ENCODE measurements around the gene BMP6. TPM values are rescaled to one million over a fixed set of nuclear protein-coding genes. Genes with fewer than 3 reads are reported as not detected.

Gene BMP6
- total and polyA plus RNA-seq, 2 of the 8 experiments (the other 6 are each of a cell fraction or from before 2014, with no cell fraction given) = 2.0 to 2.1 TPM

- peaks cover 14 to 47% of the 10 kb centered on the region in 2 experiments for H3K79me2 ChIP-seq (ENCODE audit: control insufficient read depth in 1 of 2, insufficient read depth in 2 of 2, low read length in 2 of 2)
These were observed 178.9 kb downstream of the BMP6 start for GRCh38 chr6:7904654-7905319.

More at GRCh38 chr6:7904654-7905319, 178.9 kb downstream of the BMP6 start:
- Histone ChIP-seq H2AK5ac (ENCODE audit: low read depth, low read length) (no peak overlapping the region), H4K20me1 (replicated peaks in 1 of 2; ENCODE audit: control insufficient read depth in 1 of 2, insufficient read depth in 2 of 2, low read length in 2 of 2) (peaks cover 10 to 18% of the 10 kb centered on the region in 2 experiments), H2BK20ac (ENCODE audit: low read length) (no peak overlapping the region), H3K4ac (replicated peaks; ENCODE audit: insufficient read length, low read depth, low read length) (no peak overlapping the region), H3K27me3 (replicated peaks in 1 of 4; ENCODE audit: control insufficient read depth in 3 of 4, extremely low read depth in 1 of 4, insufficient read depth in 3 of 4, low read length in 3 of 4) (no peaks in the 10 kb centered on the region), H3K4me3 (ENCODE audit: extremely low read depth in 1 of 4, insufficient read depth in 2 of 4, low read depth in 3 of 4, low read length in 4 of 4) (no peak overlapping the region), H3K56ac (replicated peaks; ENCODE audit: insufficient read length, low read depth, low read length) (no peak overlapping the region), H3K23ac (ENCODE audit: insufficient read length) (no peak overlapping the region), H4K5ac (ENCODE audit: insufficient read length, low read depth, low read length) (no peak overlapping the region), H3K23me2 (ENCODE audit: low read depth, low read length) (peaks cover 4% of the 10 kb centered on the region; the same call in 1 of the 2 replicates), H3K4me2 (ENCODE audit: insufficient read depth in 1 of 2, low read depth in 2 of 2, low read length in 2 of 2) (no peak overlapping the region), H3K14ac (ENCODE audit: insufficient read length) (no peak overlapping the region), H2BK5ac (ENCODE audit: low read depth, low read length) (no peak overlapping the region), H2BK120ac (replicated peaks; ENCODE audit: low read depth, low read length) (no peak overlapping the region), H3K9me3 (ENCODE audit: insufficient read depth in 2 of 2, low read depth in 1 of 2, low read length in 1 of 2) (no peaks in the 10 kb centered on the region), H4K8ac (ENCODE audit: extremely low read depth, insufficient read depth, low read length) (no peak overlapping the region), H3K18ac (ENCODE audit: extremely low read depth, low read length) (no peak overlapping the region), H2BK15ac (ENCODE audit: low read length) (no peak overlapping the region), H2AFZ (ENCODE audit: low read length) (no peak overlapping the region), H3K4me1 (replicated peaks in 1 of 4; ENCODE audit: control insufficient read depth in 3 of 4, insufficient read depth in 4 of 4, low read length in 3 of 4) (peaks cover 0 to 7% (median 3%) of the 10 kb centered on the region in 4 experiments; a peak in 4 of 7 replicates), H2BK12ac (ENCODE audit: low read depth, low read length) (no peak overlapping the region), H3K36me3 (ENCODE audit: control insufficient read depth in 2 of 4, insufficient read depth in 4 of 4, low read length in 3 of 4) (peaks cover 12 to 45% (median 40%) of the 10 kb centered on the region in 4 experiments), H3K9ac (replicated peaks in 1 of 4; ENCODE audit: extremely low read depth in 1 of 4, low read depth in 3 of 4, low read length in 3 of 4) (no peak overlapping the region; a peak in 1 of 7 replicates), H3K27ac (ENCODE audit: low read depth, low read length) (no peak overlapping the region), H3K79me1 (ENCODE audit: low read depth, low read length) (peaks cover 13% of the 10 kb centered on the region), H4K91ac (replicated peaks; ENCODE audit: insufficient read length, low read length) (no peak overlapping the region)
- no peak for FAIRE-seq
- POLR2A ChIA-PET (ENCODE audit: partially characterized antibody) = no interaction called here
- DNase-seq (ENCODE audit: low read depth in 1 of 2, low spot score in 2 of 2) = no peak
- WGBS, 2 experiments (ENCODE audit: extremely low coverage in 1 of 2, insufficient coverage in 1 of 2, insufficient read length in 1 of 2, insufficient replicate concordance in 2 of 2, low coverage in 1 of 2, low lambda C conversion rate in 2 of 2, missing lambda C conversion rate in 1 of 2) = 90% methylated on average over 5 of the region's 5 CpGs; no CpG with 5 or more reads in 1 of the 2 experiments
- TF ChIP-seq BRCA1 (IDR thresholded peaks at IDR 0.05; ENCODE audit: low read depth, low read length) = no peak
- TF ChIP-seq KDM4A (IDR thresholded peaks at IDR 0.05; ENCODE audit: low read depth, low read length, severe bottlenecking) = no peak
- TF ChIP-seq CBX8 (IDR thresholded peaks at IDR 0.05; ENCODE audit: borderline replicate concordance, low read depth, low read length) = no peak
- TF ChIP-seq TCF12 (IDR thresholded peaks at IDR 0.05; ENCODE audit: low read depth, low read length) = no peak
- no peak for TF ChIP-seq SIX5 (IDR thresholded peaks at IDR 0.05; ENCODE audit: low read depth, low read length)
- no peak for TF ChIP-seq ASH2L (IDR thresholded peaks at IDR 0.05; ENCODE audit: low read length)
- TF ChIP-seq USF2 (IDR thresholded peaks at IDR 0.05; ENCODE audit: low read length) = no peak
- no peak for TF ChIP-seq TAF7 (optimal IDR thresholded peaks at IDR 0.05; ENCODE audit: borderline replicate concordance, low read depth, low read length)
- TF ChIP-seq HDAC6 (IDR thresholded peaks at IDR 0.05; ENCODE audit: low read depth, low read length) = no peak
- no peak for TF ChIP-seq RFX5 (IDR thresholded peaks at IDR 0.05; ENCODE audit: borderline replicate concordance, low read depth, low read length)
- CTCF ChIA-PET (ENCODE audit: partially characterized antibody) = interaction anchor here (0.6 to 1.3 kb wide), 4 partner anchors 10 to 88 kb away, joined by 3 to 4 read pairs (median 3); no protein-coding TSS in a partner anchor

All from H1 (cell line).